GM19193 (cell line): Measurements from ENCODE around the gene PHLDB2.

Experiments
- POLR2A ChIP-seq: IDR thresholded peaks from 4 replicates; pipeline ENCODE4 v1.6.1; 2011; ENCODE audit not compliant: insufficient read depth, insufficient read length; ENCODE audit errors: extremely low read depth

Gene PHLDB2

GRCh38 chr3:112000367-112000771 is 141.3 kb downstream of the PHLDB2 start:
- TF ChIP-seq POLR2A, result no peak

GRCh38 chr3:112000966-112001365 is 141.9 kb downstream of the PHLDB2 start:
- no peak for TF ChIP-seq POLR2A

GRCh38 chr3:112001526-112001925 is 142.5 kb downstream of the PHLDB2 start:
- no peak for TF ChIP-seq POLR2A

GRCh38 chr3:112002096-112002971 is 143.3 kb downstream of the PHLDB2 start:
- TF ChIP-seq POLR2A, result no peak

- TF ChIP-seq POLR2A, result no peak
These were observed 144.4 kb downstream of the PHLDB2 start for GRCh38 chr3:112003321-112004080.

GRCh38 chr3:112004187-112004586 is 145.1 kb downstream of the PHLDB2 start:
- TF ChIP-seq POLR2A, result no peak

- TF ChIP-seq POLR2A, result no peak
These were observed 145.6 kb downstream of the PHLDB2 start for GRCh38 chr3:112004669-112005068.

GRCh38 chr3:112005091-112005672 is 146.1 kb downstream of the PHLDB2 start:
- no peak for TF ChIP-seq POLR2A

GRCh38 chr3:112007633-112008032 is 148.6 kb downstream of the PHLDB2 start:
- TF ChIP-seq POLR2A, result no peak

- no peak for TF ChIP-seq POLR2A
These were observed 150.6 kb downstream of the PHLDB2 start for GRCh38 chr3:112009670-112010069.

- TF ChIP-seq POLR2A, result no peak
These were observed 151.6 kb downstream of the PHLDB2 start for GRCh38 chr3:112010636-112011035.

GRCh38 chr3:112011376-112011940 is 152.4 kb downstream of the PHLDB2 start:
- no peak for TF ChIP-seq POLR2A

- TF ChIP-seq POLR2A, result no peak
These were observed 153.3 kb downstream of the PHLDB2 start for GRCh38 chr3:112012205-112012992.

- TF ChIP-seq POLR2A, result no peak
These were observed 154.2 kb downstream of the PHLDB2 start for GRCh38 chr3:112013058-112013783.

- TF ChIP-seq POLR2A, result no peak
These were observed 154.7 kb downstream of the PHLDB2 start for GRCh38 chr3:112013784-112014143.

GRCh38 chr3:112017091-112017490 is 158.0 kb downstream of the PHLDB2 start:
- TF ChIP-seq POLR2A, result no peak
